Esophagus (tissue), 2 donors: ENCODE measurements around the gene ENSA. TPM values are rescaled to one million over a fixed set of nuclear protein-coding genes. Genes with fewer than 3 reads are reported as not detected.
"Not testable (repeated sequence)": the region's sequence is repeated elsewhere in the genome, so short reads cannot be mapped to it uniquely, and the experiment has no call there.

Source experiments
- H3K27ac ChIP-seq, 2 donors: one replicate each; pipeline ENCODE4 v1.5.1; 2013; ENCODE audit warnings: low read depth in 2 of 2, mild to moderate bottlenecking in 2 of 2, inconsistent platforms in 1 of 2, low read length in 1 of 2, moderate library complexity in 1 of 2
- H3K27me3 ChIP-seq, 2 donors: one replicate each; pipeline ENCODE4 v1.6.1; 2013; ENCODE audit warnings: low read length in 2 of 2, control low read depth in 1 of 2, mild to moderate bottlenecking in 1 of 2; ENCODE audit not compliant: insufficient read depth in 2 of 2, control insufficient read depth in 1 of 2
- H3K36me3 ChIP-seq, 2 donors: one replicate each; pipeline ENCODE4 v1.6.1; 2013; ENCODE audit warnings: low read length in 1 of 2; ENCODE audit not compliant: control insufficient read depth in 2 of 2, insufficient read depth in 2 of 2
- H3K4me1 ChIP-seq, 2 donors: one replicate each; pipeline ENCODE4 v1.6.1; 2013; ENCODE audit warnings: low read length in 1 of 2; ENCODE audit not compliant: control insufficient read depth in 2 of 2, insufficient read depth in 2 of 2
- H3K4me3 ChIP-seq, 2 donors: one replicate each; pipeline ENCODE4 v1.5.1; 2013; ENCODE audit warnings: low read length in 2 of 2, mild to moderate bottlenecking in 2 of 2, low read depth in 1 of 2, moderate library complexity in 1 of 2
- H3K9me3 ChIP-seq, 2 donors: one replicate each; pipeline ENCODE4 v1.6.1; 2013; ENCODE audit warnings: mild to moderate bottlenecking in 2 of 2, low read depth in 1 of 2, low read length in 1 of 2, moderate library complexity in 1 of 2; ENCODE audit not compliant: control insufficient read depth in 2 of 2, insufficient read depth in 1 of 2
- WGBS, 2 donors: extraction: QIAGEN DNeasy Blood & Tissue Kit; methylation state at CpG; one replicate each; pipeline ENCODE4 v1.1.7; 2013; 5-methylcytosine and 5-hydroxymethylcytosine counted together
- polyA plus RNA-seq, 2 donors: library from polyadenylated mRNA; stranded (reverse); fragments of 200-250 nt; gene quantifications; one replicate each; pipeline ENCODE4 v1.2.3, GENCODE V29; 2013
- donor health status: healthy with polysubstance abuse.
- donor health status: Bipolar disorder and iron deficiency.

The ENSA gene
- polyA plus RNA-seq, 2 donors, result 290 to 298 TPM

DNA sequence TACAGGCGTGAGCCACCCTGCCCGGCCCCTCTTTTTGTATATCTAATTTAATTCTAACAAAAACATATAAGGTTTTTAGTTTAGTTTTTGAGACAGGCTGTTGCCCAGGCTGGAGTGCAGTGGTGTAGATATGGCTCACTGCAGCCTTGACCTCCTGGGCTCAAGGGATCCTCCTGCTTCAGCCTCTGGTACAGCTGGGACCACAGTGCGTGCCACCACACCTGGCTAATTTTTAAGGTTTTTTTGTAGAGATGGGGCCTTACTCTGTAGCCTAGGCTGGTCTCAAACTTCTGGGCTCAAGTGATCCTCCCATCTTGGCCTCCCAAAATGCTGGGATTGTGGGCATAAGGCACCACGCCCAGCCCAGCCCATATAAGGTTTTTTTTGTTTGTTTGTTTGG, 18.8 kb downstream of the ENSA start:
- no peaks in the 10 kb centered on the region for H3K9me3 ChIP-seq
- peak overlapping the region; percentile 50 to 60 for H3K27ac ChIP-seq
- peaks cover 0 to 2% of the 10 kb centered on the region in 2 donors for H3K4me1 ChIP-seq
- WGBS, 2 donors, result 92 to 95% methylated on average over 4 of the region's 4 CpGs
- H3K27me3 ChIP-seq, result no peaks in the 10 kb centered on the region
- no peak overlapping the region for H3K4me3 ChIP-seq
- H3K36me3 ChIP-seq, result no peaks in the 10 kb centered on the region

GRCh38 chr1:150609732-150610131, 19.7 kb downstream of the ENSA start:
- Histone ChIP-seq H3K4me3 (no peak overlapping the region), H3K36me3 (no peaks in the 10 kb centered on the region), H3K9me3 (no peaks in the 10 kb centered on the region), H3K27ac (peak overlapping the region; percentile 50 to 51), H3K4me1 (peaks cover 0 to 2% of the 10 kb centered on the region in 2 donors), H3K27me3 (no peaks in the 10 kb centered on the region)
- WGBS, 2 donors, result 49 to 59% methylated on average over 2 of the region's 2 CpGs

DNA sequence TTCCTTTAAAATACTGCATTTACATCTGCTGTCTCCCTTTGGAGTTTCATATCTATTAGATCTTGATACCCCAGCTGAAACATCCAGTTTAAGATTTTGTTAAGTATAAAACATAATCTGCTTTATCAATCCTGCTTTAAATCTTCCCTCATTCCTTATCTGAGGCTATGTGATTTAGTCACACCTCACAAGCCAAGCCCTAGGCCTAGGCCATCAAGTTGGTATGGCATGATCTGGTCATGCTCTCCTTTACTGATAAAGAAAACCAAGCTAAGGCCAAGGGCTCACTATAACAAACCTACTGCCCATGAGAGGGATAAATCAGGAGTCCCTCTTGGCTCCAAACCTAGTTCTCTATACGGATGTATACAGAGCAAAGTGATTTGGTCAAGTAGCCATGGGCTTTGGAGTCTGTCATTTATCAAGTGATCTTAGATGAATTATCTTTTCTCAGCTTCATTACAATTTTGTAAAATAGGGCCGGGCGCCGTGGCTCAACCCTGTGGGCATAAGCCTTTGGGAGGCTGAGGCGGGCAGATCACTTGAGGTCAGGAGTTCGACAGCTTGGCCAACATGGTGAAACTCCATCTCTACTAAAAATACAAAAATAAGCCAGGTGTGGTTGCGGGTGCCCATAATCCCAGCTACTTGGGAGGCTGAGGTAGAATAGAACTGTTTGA, 22.8 kb downstream of the ENSA start:
- Histone ChIP-seq H3K36me3 (no peaks in the 10 kb centered on the region), H3K4me3 (no peak overlapping the region), H3K9me3 (no peaks in the 10 kb centered on the region), H3K27me3 (no peaks in the 10 kb centered on the region), H3K4me1 (peaks cover 0 to 5% of the 10 kb centered on the region in 2 donors), H3K27ac (no peak overlapping the region)
- WGBS, 2 donors, result 97% methylated on average over 7 of the region's 7 CpGs

DNA sequence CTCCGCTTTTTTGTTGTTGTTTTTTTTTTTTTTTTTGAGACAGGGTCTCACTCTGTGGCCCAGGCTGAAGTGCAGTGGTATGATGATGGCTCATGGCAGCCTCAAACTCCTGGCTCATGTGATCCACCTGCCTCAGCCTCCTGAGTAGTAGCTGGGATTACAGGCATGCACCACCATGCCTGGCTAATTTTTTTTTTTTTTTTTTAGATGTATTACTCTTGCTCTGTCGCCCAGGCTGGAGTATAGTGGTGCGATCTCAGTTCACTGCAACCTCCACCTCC, 24.0 kb downstream of the ENSA start:
- not testable (repeated sequence) for H3K9me3 ChIP-seq, H3K4me3 ChIP-seq, H3K36me3 ChIP-seq, H3K4me1 ChIP-seq, H3K27me3 ChIP-seq, H3K27ac ChIP-seq
- 95 to 96% methylated on average over 3 of the region's 3 CpGs for WGBS, 2 donors

- Histone ChIP-seq H3K27me3 (no peaks in the 10 kb centered on the region), H3K4me3 (no peak overlapping the region), H3K36me3 (no peaks in the 10 kb centered on the region), H3K27ac (peak overlapping the region; percentile 50 to 79), H3K4me1 (peaks cover 0 to 4% of the 10 kb centered on the region in 2 donors), H3K9me3 (no peaks in the 10 kb centered on the region)
- 93 to 96% methylated on average over 2 of the region's 2 CpGs for WGBS, 2 donors
Measured at GRCh38 chr1:150604226-150604588, 25.2 kb downstream of the ENSA start.

DNA sequence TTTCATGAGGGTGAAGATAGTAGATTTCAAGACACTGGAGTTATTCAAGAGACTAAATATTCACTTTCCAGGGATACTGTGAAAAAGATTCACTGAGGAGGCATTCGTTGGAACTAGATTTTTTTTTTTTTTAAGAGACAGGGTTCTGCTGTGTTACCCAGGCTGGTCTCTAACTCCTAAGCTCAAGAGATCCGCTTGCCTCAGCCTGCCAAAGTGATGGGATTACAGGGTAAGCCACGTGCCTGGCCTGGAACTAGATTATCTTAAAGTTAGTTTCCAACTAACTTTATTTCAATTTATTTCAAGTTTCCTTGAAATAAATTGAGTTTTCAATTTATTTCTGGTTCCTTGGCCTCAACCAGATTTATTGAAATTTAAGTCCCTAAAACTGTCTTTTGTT, 25.7 kb downstream of the ENSA start:
- WGBS, 2 donors, result 62 to 66% methylated on average over 3 of the region's 3 CpGs
- H3K27ac ChIP-seq, result no peak overlapping the region
- no peaks in the 10 kb centered on the region for H3K36me3 ChIP-seq
- no peak overlapping the region for H3K4me3 ChIP-seq
- H3K27me3 ChIP-seq, result no peaks in the 10 kb centered on the region
- no peaks in the 10 kb centered on the region for H3K9me3 ChIP-seq
- peaks cover 0 to 4% of the 10 kb centered on the region in 2 donors for H3K4me1 ChIP-seq

- not testable (repeated sequence) for H3K27me3 ChIP-seq, H3K27ac ChIP-seq, H3K4me1 ChIP-seq, H3K9me3 ChIP-seq, H3K4me3 ChIP-seq, H3K36me3 ChIP-seq
- 92 to 93% methylated on average over 12 of the region's 12 CpGs for WGBS, 2 donors
Measured at GRCh38 chr1:150602372-150602771, 27.0 kb downstream of the ENSA start.

- Histone ChIP-seq H3K9me3 (no peaks in the 10 kb centered on the region), H3K27me3 (no peaks in the 10 kb centered on the region), H3K4me1 (peaks cover 0 to 4% of the 10 kb centered on the region in 2 donors), H3K27ac (no peak overlapping the region), H3K36me3 (no peaks in the 10 kb centered on the region), H3K4me3 (no peak overlapping the region)
Measured at GRCh38 chr1:150601540-150601939, 27.9 kb downstream of the ENSA start.

DNA sequence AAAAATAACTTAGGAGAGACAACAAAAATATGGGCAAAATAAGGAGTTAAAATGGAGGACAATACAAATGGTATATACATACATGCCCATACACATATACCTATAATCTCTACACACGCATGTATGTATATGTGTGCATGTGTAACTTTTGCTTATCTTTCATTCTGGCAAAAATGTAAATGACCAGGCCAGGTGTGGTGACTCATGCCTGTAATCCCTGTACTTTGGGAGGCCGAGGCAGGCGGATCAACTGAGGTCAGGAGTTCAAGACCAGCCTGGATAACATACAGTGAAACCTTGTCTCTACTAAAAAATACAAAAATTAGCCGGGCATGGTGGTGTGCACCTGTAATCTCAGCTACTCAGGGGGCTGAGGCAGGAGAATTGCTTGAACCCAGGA, 31.1 kb downstream of the ENSA start:
- H3K9me3 ChIP-seq, result not testable (repeated sequence)
- WGBS, 2 donors, result 72 to 74% methylated on average over 4 of the region's 4 CpGs

DNA sequence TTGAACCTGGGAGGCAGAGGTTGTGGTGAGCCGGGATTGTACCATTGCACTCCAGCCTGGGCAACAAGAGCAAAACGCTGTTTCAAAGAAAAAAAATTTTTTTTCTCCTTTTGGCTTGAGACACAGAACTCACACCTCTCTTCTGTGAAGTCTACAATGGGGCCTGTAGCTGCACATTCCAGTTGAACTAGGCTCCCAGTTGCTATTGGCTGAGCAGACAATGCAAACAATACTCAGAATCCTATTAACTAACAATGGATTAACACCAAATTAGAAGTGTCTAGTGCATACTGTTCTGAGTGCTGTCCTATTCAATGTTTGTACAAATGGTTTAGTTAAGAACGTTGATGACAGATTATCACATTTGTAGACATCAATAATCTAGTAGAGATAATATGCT, 32.4 kb downstream of the ENSA start:
- no peaks in the 10 kb centered on the region for H3K4me1 ChIP-seq
- no peaks in the 10 kb centered on the region for H3K36me3 ChIP-seq
- H3K27me3 ChIP-seq, result no peaks in the 10 kb centered on the region
- H3K27ac ChIP-seq, result no peak overlapping the region
- no peaks in the 10 kb centered on the region for H3K9me3 ChIP-seq
- no peak overlapping the region for H3K4me3 ChIP-seq
- WGBS, 2 donors, result 49 to 65% methylated on average over 3 of the region's 3 CpGs

More for the DNA sequence above, 31.1 kb downstream of the ENSA start:
- not testable (repeated sequence) for H3K27ac ChIP-seq, H3K4me3 ChIP-seq, H3K36me3 ChIP-seq, H3K4me1 ChIP-seq, H3K27me3 ChIP-seq
